ENCODE results near the gene NUDT1.

The NUDT1 gene

DNA sequence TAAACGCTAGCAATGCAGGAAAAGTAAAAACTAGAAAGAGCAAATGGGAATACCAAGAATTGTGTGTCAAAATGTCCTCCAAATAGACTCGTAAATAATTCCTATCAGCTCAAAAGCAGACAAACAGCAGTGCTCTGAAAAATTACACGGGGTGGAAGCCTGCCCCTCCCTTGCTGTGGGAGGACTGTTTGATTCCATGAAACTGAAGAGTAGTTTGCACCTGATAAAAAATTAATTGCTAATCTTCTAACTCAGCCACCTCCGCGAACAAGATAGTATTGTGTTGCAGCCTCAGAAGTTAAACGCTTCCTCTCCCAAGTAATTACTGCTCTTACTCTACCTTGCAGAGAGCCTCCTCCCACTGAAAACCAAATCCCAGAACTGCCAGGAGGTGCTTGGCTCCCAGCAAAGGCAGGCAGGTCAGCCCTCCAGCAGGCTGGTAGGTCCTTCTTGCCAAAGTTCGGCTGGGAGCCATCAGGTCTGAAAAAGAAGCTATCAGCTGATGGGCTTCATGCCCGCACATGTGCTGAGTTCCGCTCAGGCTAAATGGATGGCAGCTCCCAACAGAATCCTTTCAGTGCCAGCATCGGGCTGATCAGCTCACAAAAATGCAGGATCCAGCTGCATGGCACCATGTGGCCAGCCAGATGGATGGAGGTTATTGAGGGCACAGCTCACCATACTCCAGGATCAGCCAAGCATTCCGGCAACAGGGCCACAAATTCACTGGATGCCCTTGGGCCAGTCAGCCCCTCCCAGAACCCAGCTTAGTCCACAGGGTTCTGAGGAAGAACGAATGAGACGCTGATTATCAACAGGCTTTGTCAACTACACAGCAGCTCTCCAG is 46.4 kb upstream of the NUDT1 start:
- no peak for DNase-seq (ENCODE audit: low read depth in 1 of 2, low spot score in 1 of 2)
- Histone ChIP-seq H3K4me3 (replicated peaks; ENCODE audit: insufficient read depth, low read length) (no peak overlapping the region), H3K27me3 (ENCODE audit: insufficient read depth, poor library complexity, severe bottlenecking) (no peaks in the 10 kb centered on the region), H3K27ac (replicated peaks) (no peak overlapping the region)
- TF ChIP-seq POLR2AphosphoS5 (IDR thresholded peaks at IDR 0.05; ENCODE audit: low read depth) (no peak), SPI1 (IDR thresholded peaks at IDR 0.05; ENCODE audit: borderline replicate concordance, low read depth) (no peak), GABPA (IDR thresholded peaks at IDR 0.05; ENCODE audit: low read depth) (no peak)
- TF ChIP-seq, protein P1, sequence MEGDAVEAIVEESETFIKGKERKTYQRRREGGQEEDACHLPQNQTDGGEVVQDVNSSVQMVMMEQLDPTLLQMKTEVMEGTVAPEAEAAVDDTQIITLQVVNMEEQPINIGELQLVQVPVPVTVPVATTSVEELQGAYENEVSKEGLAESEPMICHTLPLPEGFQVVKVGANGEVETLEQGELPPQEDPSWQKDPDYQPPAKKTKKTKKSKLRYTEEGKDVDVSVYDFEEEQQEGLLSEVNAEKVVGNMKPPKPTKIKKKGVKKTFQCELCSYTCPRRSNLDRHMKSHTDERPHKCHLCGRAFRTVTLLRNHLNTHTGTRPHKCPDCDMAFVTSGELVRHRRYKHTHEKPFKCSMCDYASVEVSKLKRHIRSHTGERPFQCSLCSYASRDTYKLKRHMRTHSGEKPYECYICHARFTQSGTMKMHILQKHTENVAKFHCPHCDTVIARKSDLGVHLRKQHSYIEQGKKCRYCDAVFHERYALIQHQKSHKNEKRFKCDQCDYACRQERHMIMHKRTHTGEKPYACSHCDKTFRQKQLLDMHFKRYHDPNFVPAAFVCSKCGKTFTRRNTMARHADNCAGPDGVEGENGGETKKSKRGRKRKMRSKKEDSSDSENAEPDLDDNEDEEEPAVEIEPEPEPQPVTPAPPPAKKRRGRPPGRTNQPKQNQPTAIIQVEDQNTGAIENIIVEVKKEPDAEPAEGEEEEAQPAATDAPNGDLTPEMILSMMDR (IDR thresholded peaks at IDR 0.05; ENCODE audit: insufficient read depth, low read length), result no peak
- TF ChIP-seq, protein P2, sequence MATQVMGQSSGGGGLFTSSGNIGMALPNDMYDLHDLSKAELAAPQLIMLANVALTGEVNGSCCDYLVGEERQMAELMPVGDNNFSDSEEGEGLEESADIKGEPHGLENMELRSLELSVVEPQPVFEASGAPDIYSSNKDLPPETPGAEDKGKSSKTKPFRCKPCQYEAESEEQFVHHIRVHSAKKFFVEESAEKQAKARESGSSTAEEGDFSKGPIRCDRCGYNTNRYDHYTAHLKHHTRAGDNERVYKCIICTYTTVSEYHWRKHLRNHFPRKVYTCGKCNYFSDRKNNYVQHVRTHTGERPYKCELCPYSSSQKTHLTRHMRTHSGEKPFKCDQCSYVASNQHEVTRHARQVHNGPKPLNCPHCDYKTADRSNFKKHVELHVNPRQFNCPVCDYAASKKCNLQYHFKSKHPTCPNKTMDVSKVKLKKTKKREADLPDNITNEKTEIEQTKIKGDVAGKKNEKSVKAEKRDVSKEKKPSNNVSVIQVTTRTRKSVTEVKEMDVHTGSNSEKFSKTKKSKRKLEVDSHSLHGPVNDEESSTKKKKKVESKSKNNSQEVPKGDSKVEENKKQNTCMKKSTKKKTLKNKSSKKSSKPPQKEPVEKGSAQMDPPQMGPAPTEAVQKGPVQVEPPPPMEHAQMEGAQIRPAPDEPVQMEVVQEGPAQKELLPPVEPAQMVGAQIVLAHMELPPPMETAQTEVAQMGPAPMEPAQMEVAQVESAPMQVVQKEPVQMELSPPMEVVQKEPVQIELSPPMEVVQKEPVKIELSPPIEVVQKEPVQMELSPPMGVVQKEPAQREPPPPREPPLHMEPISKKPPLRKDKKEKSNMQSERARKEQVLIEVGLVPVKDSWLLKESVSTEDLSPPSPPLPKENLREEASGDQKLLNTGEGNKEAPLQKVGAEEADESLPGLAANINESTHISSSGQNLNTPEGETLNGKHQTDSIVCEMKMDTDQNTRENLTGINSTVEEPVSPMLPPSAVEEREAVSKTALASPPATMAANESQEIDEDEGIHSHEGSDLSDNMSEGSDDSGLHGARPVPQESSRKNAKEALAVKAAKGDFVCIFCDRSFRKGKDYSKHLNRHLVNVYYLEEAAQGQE (IDR thresholded peaks at IDR 0.05; ENCODE audit: insufficient replicate concordance, low read depth), result no peak

DNA sequence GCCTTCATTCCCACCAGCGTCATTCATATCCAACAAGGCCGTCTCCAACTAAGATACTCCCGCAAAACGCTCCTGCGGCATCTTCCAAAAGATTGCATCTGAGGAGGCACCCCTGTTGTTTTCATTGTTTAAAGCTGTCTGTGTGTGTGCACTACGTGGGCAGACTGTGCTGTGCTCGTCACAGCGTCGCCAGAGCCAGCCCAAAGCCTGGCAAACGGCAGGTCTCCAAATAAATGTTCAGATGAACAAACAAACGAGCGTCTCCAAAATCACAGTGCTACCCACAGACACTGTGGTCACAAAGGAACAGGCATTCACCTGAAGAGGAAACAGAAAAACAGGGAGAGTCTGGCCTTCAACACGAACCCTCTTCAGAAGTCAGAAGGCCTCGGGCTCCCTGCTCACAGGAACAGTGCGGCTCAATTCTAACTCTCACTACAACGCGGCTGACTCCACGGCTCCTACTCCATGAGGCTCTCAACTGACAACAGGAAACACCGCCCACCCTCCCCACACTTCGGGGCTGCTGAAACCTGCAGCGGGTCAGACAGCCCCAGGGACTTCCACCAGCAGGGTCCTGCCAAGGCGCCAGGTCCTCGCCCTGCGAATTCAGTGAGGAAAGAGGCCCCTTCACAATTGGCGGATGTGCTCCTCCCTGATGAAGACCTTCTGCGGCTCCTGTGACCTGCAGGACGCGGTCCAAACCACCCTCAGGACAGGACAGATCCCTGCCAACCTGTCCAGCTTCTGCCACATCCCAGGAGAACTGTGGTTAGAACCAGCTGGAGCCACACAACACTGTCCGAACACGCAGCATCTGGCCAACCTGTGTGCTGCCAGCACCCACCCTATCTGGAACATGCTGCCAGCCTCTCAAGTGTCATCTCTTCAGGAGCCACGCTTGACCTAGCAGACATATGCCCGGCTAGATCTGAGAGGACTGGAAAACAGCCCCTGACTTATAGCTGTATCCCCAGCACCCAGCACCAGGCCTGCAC is 45.3 kb upstream of the NUDT1 start:
- H3K27me3 ChIP-seq (ENCODE audit: insufficient read depth, poor library complexity, severe bottlenecking), result no peaks in the 10 kb centered on the region
- no peak for DNase-seq (ENCODE audit: low read depth in 1 of 2, low spot score in 1 of 2)
- H3K4me3 ChIP-seq (replicated peaks; ENCODE audit: insufficient read depth, low read length), result no peak overlapping the region
- TF ChIP-seq POLR2AphosphoS5 (IDR thresholded peaks at IDR 0.05; ENCODE audit: low read depth) (no peak), GABPA (IDR thresholded peaks at IDR 0.05; ENCODE audit: low read depth) (no peak), SPI1 (IDR thresholded peaks at IDR 0.05; ENCODE audit: borderline replicate concordance, low read depth) (no peak)
- TF ChIP-seq, protein P2 (IDR thresholded peaks at IDR 0.05; ENCODE audit: insufficient replicate concordance, low read depth), result no peak
- TF ChIP-seq, protein P1 (IDR thresholded peaks at IDR 0.05; ENCODE audit: insufficient read depth, low read length), result no peak
- no peak overlapping the region for H3K27ac ChIP-seq (replicated peaks)

DNA sequence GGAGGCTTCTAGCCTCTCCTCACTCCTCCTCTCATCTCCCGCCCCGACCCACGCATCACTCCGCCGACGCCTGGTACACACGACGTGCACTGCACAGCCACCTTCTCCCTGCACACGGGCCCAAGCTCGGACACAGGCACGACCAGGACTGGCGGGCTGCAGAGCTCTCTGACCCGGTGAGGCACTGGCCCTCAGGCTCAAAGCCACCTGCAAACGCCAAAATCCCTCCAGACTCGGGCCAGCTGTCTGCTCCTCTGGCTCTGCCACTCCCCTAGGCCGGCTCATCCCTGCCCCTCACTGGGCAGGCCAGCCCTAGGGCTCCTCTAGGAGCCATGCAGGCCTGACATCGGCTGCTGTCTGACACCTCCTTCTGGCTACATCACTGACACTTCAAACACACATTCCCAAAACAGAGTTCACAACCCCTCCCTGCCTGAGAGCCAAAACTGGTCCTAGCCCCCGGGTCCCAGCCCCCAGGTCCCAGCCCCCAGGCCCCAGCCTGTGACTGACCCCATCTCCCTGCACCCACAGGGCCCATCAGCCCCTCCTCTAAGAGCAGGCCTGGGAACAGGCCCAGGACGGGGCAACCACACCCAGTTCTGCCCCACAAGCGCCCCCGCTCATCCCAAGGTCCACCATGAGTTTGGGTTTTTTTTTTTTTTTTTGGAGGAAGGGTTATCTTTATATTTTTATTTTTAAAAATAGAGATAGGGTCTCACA is 44.4 kb upstream of the NUDT1 start:
- no peak for TF ChIP-seq POLR2AphosphoS5 (IDR thresholded peaks at IDR 0.05; ENCODE audit: low read depth)
- no peak for TF ChIP-seq SPI1 (IDR thresholded peaks at IDR 0.05; ENCODE audit: borderline replicate concordance, low read depth)
- TF ChIP-seq, protein P1 (IDR thresholded peaks at IDR 0.05; ENCODE audit: insufficient read depth, low read length), result no peak
- TF ChIP-seq, protein P2 (IDR thresholded peaks at IDR 0.05; ENCODE audit: insufficient replicate concordance, low read depth), result no peak
- TF ChIP-seq GABPA (IDR thresholded peaks at IDR 0.05; ENCODE audit: low read depth), result no peak
- Histone ChIP-seq H3K4me3 (replicated peaks; ENCODE audit: insufficient read depth, low read length) (no peak overlapping the region), H3K27ac (replicated peaks) (no peak overlapping the region), H3K27me3 (ENCODE audit: insufficient read depth, poor library complexity, severe bottlenecking) (no peaks in the 10 kb centered on the region)
- DNase-seq (ENCODE audit: low read depth in 1 of 2, low spot score in 1 of 2), result no peak
